DMS53 treated with DMSO at 0.1 percent for 48 hours (cell line): Measurements from ENCODE around the gene STAT5A.
"Not testable (repeated sequence)": the region's sequence is repeated elsewhere in the genome, so short reads cannot be mapped to it uniquely, and the experiment has no call there.

Source experiments
- DNase-seq: peaks from one replicate; lab custom pipeline; 2025; ENCODE audit not compliant: unreplicated experiment; lab: John Stamatoyannopoulos, UW

STAT5A gene

DNA sequence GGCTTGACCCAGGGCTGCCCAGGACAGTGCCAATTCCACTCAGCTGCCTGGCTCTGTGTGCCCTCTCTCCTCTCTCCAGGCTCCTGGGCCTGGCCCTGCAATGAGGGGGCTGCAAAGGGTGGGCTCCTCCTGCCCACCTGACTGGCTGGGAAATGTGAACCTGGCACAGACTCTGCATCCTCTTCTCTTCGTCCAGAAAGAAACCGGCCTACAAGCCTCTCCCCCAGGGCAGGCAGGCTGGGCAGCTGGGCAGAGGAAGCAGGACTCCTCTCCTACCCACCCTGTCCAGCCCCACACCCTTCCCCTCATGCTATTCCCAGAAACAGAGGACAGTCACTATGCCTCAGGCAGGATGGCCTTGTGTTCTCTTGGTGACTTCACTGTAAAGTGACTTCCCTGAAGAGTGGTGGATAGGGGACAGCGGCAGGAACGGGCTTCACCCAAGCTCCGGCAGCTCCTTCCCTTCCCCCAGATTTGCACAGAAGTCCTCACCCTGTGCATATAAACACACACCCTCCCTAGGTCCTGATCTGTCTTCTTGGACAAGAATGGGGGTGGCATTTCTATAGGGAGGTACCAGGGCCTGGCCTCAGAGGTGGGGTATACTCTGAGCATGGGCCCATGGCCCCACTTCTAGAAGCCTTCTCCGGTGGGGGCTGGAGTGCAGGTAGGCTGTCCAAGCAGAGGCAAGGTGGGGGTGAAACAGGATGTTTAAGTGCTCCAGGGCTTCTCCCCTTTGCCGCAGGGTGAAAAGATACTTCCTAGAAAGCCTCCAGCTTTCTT is 4.9 kb upstream of the STAT5A start:
- no peak for DNase-seq

DNA sequence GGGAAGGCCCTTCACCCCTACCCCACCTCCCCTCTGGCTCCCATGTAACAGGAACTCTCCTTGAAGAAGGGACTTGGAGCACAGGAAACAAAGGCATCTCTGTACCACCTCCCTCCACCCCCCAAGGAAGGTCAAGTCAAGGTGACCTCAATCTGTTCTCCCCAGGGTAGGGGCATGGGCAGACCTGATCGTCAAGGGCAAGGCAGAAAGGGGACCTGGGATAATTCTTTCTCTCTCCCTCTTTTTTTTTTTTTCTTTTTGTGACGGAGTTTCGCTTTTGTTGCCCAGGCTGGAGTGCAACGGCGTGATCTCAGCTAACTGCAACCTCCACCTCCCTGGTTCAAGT is 4.3 kb upstream of the STAT5A start:
- DNase-seq = no peak

DNA sequence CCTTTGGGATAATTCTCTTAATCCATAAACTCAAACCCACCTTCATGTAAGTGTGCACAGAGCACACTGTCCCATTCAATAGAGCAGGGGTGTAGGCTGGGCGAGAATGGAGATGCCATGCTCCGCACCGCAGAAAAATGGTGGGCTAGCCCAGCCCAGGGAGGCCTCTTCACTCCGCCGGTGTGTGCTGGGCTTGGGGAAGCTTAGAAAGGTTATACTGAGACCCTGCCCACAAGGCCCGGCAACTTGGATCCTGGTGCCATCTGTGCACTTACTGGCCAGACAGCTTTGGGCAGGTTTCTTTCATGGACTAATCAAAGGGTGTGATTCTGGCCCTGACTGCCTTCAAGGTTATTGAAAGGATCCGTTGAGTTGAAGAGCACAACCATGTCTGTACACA is 3.7 kb upstream of the STAT5A start:
- no peak for DNase-seq

DNA sequence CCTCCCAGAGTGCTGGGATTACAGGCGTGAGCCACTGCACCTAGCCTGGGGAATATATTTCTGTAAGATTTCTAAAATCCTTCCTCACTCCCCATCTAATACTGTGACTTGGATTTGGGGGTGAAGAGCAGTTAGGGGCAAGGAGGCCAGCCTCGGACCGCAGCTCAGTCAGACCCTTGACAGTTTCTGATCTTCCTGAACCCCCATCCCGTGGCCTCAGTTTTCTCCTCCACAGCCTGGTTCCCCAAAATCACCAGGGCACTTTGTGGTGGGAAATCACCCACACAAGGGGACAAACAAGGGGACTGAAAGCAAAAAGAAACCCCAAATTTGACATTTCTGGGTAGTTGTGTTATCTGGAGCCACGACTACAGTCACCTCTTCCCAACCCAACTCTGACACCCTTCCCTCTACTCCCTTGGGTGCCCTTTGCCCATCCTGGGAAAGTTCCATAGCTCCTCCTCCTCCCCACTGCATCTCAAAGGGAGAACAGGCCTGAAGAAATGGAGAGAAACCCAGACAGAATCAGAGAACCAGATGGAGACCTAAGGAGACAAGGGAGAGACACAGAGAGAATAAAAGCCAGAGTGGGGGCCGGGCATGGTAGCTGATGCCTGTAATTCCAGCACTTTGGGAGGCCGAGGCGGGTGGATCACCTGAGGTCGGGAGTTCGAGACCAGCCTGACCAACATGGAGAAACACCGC is 2.8 kb upstream of the STAT5A start:
- no peak for DNase-seq

DNA sequence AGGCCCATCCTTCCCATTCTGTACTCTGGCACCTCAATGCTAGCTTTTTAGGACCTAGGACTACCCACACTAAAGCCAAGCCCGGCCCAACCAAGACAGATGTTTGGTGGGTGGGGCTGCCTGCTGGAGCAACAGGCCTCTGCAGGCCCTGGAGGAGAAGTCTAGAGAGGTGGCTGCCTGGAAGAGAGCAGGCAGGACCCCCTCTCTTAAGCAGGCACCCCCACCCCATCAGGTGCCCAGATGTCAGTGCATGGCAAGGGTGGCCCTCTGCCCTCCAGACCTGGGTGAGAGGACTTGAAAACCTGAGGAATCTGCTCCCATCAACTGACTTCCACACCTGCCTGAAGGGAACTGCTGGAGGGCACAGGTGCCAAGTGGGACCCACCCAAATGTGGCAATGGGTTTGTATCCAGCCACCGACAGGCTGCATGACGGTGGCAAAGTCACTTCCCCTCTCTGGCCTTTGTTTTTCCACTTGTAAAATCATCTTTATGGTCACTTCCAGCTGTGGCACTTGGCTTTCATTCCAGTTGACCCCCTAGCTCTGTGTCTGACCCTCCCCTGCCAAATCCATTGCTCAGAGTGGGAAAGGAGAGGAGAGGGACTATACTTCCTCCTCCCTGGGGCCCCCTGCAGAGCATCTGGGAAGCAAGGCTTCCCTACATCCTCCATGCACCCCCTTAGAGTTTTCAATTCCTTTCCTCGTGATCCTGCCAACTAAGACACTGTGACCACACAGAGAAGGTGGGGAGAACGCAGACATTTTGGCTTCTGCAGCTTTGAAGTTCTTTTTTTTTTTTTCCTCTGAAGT is 1.7 kb upstream of the STAT5A start:
- no peak for DNase-seq

DNA sequence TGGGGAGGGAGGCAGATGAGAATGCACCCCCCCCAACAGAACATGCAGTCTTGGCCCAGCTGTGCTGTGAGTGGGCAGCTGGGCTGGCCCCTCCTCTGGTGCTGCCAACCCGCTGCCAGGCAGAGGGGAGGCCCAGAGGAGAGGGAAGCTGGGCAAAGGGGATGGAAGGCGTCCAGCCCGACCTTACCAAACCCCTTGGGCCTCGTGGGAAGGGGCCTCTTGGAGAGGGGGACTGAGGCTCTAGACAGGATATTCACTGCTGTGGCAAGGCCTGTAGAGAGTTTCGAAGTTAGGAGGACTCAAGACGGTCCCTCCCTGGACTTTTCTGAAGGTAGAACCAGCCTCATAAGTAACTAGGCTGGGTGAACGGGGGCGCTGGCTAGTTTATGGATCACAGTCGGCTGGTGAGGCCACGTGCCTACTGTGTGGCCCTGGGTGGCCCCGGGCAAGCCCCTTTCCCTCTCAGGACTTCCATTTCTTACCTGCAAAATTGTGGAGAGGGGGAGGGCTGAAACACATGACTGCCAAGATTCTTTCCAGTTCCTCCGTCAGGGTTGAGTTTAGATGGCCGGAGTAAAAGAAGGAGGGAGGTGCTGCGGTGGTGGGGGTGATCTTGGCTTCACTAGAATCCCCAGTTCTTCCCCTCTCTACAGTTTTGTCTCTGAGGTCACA is 857 bp upstream of the STAT5A start:
- no peak for DNase-seq

DNA sequence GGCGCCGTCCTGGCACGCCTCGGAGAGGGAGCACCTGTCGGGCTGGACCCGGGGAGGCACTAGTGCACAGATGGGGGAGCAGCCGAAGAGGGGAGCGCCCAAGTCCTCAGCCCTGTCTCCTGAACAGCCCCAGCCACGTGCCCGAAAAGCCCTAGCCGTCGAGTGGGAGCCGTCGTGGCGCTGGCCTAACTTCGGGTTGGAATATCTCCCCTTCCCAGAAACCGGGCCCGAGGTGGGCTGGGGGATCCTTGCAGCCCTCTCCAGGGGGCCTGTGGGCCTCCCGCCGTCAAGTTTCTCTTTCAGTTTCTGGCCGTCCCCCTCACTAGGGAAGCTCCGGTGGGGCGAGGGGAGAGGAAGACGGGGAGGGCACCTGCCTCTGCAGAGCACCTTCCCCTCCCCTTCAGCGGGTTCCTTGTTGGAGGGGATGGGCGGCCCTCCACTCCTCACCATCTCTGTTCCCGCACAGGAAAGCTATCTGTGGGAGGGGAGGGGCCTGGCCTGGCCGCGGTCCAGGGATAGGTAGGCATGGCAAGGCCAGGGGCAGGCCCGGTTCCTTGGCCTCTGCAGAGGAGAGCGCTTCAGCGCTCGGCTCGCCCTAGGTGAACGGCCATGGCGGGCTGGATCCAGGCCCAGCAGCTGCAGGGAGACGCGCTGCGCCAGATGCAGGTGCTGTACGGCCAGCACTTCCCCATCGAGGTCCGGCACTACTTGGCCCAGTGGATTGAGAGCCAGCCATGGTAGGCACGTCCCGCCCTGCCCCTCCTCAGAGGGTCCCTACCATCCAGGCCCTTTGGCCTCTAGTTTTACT is 709 bp downstream of the STAT5A start:
- no peak for DNase-seq

DNA sequence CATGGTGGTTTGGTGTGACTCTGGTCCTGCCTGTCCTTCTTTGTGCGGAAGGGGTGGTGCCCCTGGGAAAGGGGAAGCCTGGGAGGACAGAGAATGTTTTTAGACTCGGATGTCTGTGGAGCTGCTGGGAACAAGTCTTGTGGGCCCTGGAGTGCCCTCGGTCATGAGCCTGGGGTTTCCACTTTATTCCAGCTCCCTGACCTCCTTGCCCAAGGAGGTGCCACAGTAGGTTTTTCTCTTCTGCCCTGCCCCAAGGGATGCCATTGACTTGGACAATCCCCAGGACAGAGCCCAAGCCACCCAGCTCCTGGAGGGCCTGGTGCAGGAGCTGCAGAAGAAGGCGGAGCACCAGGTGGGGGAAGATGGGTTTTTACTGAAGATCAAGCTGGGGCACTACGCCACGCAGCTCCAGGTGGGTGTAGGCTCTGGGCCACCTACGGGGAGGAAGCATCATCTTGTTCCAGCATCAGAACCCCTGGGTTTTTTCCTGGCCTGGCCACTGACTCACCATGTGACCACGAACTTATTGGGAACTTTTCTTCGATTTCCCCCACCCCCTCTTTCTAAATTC is 1.4 kb downstream of the STAT5A start:
- no peak for DNase-seq

DNA sequence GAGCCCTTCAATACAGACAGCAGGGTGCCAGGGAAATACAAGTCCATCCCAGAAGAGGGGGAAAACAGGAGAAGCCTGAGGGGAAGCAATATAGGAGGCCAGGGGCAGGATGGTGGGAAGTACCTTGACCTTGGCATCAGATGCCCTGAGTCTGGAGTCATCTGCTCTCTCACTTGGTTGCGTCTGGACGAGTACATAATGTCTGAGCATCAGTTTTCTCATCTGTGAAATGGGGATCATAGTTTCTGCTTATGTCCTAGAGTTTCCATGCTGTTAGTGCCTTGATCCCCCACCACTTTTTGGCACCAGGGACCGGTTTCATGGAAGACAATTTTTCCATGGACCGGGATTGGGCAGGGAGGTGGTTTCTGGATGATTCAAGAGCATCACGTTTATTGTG is 2.3 kb downstream of the STAT5A start:
- no peak for DNase-seq

DNA sequence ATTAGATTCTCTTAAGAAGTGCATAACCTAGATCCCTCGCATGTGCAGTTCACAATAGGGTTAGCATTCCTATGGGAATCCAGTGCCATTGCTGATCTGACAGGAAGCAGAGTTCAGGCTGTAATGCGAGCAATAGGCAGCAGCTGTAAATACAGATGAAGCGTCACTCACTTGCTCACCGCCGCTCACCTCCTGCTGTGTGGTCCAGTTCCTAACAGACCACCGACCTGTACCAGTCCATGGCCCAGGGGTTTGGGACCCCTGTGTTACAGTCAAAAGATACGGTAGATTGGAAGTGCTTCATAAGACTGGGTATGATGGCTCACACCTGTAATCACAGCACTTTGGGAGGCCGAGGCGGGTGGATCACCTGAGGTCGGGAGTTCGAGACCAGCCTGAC is 2.8 kb downstream of the STAT5A start:
- DNase-seq = no peak

DNA sequence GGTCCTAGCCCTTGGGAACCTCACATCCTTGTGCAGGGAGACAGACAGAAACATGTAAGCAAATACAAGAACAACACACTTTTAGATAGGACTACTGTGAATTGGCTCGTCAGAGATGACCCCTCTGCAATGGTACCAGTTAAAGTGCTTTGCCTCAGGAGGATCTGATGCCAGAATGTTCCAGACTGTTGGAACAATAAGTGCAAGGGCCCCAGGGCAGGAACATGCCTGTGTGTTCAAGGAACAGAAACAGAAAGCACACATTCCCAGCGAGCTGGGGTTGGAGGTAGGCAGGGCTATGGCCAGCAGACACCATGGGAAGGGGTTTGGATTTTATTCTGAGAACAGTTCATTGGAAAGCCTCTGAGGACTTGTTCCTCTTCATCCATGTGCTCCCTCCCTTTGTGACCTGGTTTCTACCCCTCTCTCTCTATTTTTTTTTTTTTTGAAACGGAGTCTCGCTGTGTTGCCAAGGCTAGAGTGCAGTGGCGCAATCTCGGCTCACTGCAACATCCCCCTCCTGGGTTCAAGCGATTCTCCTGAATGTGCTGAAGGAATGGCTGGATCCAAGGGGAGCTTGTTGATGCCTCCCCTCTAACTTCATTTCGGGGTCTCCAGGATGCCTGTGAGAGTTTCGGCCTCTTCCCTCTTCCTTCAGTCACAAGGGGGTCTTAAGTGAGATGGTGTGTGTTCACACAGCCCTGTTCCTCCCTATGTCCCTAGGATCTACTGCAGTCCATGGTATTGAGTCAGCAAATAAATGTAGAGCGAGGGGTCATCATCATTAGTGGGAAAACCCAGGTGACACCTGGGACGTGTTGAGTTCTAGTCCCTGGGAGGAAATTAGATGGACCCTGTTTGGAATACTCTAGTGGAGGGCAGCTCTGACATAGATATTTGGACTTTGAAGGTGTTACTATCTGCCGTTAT is 6.4 kb downstream of the STAT5A start:
- DNase-seq = no peak

DNA sequence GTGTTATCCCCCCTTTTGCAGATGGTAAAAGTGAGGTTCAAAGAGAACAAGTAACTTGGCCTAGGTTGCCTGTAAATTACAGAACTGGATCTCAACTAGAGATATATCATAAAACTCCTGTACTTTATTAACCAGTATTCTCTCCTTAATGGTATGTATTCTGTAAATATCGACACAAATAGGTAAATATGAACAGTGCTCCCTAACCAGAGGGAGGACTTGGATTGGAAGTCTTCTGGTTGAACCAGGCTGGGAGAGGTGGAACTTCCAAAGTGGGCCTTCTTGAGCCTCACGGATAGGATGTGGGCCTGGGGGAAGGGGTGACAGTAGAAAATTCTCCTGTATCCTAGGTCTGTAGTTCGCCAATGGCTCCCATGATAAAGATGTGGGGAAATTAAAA is 7.7 kb downstream of the STAT5A start:
- DNase-seq = no peak

DNA sequence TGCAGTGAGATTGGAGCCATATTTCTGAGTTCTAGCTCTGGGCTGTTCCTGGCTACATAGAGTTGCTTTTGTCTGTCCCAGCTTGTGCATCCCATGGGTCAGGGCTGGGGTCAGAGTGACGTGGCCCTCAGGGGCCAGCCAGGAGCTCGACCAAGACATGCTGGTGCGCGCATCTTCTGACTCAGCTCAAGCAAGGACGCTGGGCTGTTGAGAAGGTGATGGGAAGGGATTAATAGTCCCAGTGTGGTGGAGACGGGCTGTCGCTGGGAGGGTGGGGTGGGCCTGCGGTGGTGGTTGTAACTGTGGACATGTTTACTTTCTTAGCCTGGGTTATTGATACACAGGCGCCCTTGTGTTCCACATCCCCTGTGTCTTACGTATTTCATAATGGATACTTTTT is 9.5 kb downstream of the STAT5A start:
- not testable (repeated sequence) for DNase-seq

DNA sequence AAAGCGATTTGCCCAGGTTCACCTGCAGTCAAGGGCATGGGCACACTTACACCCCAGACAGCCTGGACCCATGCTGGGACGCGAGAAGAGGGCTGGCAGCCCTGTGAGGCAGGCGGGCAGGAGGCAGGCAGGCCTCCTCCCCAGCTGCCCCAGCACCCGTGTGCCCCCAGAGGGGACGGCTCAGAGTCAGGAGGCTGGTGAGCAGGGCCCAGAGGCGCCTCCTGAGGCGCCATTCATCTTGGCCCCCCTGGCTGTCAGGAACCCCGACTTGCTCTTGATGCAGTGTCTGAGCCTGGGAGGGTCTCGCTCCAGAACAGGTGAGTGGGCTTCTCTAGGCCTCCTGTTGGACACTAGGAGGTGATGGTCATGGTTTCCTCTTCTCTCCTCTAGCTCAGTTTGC is 11.1 kb downstream of the STAT5A start:
- DNase-seq = not testable (repeated sequence)

DNA sequence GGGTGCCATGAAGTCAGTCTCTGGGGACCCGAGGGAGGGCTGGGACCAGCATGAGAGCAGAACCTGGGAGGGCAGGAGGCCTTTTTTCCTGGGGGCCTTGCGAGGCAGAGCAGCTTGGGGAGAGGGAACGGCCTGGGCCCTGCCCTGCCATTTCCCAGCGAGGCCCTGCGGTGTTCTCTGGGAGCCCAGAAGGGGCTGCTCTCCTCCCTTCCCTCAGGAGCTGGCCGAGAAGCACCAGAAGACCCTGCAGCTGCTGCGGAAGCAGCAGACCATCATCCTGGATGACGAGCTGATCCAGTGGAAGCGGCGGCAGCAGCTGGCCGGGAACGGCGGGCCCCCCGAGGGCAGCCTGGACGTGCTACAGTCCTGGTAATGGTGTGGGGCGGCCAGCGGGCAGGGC is 11.6 kb downstream of the STAT5A start:
- not testable (repeated sequence) for DNase-seq

DNA sequence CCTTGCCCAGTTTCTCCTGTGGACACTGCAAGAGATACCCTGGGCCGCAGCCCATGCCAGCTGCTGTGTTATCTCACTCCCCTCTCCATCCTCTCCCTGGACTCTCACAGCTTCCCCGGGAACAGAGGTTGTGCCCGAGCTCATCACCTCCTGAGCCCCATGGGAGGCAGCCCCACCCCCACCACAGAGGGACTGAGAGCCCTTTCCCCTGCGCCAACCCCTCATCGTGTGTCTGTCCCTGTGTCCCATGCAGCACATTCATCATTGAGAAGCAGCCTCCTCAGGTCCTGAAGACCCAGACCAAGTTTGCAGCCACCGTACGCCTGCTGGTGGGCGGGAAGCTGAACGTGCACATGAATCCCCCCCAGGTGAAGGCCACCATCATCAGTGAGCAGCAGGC is 12.7 kb downstream of the STAT5A start:
- DNase-seq = no peak

DNA sequence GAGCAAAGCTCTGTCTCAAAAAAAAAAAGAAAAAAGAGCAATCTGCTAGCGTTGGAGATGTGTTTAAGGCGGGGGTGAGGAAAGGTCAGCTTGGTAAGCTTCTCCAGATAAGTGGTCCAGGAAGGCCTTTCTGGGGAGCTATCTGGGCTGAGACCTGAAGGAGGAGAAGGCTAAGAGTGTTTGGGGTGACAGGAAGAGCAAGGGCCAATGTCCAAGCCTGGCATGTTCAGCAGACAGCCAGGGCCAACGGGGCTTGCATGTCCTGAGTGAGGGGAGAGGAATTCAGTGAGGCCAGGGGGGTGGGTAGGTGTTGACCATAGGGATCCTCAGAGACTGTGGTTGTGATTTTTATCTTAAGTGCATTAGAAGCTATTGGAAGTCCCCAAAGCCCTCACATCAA is 15.4 kb downstream of the STAT5A start:
- DNase-seq = no peak

DNA sequence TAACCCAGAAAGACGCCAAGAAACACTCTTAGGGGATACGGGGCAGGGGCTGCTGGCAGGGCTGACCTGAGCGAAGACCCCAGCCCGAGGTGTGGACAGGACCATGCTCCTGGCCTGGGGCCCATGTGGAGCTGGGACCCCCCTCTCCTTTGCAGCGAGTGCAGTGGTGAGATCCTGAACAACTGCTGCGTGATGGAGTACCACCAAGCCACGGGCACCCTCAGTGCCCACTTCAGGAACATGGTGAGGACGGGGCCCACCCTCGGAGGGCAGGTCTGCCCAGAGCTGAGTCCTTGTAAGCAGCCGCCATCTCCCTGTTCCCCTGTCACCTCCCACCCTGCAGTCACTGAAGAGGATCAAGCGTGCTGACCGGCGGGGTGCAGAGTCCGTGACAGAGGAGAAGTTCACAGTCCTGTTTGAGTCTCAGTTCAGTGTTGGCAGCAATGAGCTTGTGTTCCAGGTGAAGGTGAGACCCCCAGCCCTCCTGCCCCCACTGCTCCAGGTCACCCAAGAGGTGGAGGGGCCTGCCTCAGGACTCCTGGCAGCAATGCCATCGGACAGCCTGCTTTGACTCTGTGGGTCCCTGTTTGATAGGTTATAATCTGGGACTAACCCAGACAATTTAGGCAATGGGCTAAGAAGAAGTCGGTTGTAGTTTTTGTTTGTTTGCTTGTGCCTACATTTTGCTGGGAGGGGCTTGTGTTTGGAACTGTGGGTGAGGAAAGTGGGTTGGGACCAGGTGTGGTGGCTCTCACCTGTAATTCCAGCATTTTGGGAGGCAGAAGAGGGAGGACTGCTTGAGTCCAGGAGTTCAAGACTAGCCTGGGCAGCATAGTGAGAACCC is 16.1 kb downstream of the STAT5A start:
- DNase-seq = no peak

DNA sequence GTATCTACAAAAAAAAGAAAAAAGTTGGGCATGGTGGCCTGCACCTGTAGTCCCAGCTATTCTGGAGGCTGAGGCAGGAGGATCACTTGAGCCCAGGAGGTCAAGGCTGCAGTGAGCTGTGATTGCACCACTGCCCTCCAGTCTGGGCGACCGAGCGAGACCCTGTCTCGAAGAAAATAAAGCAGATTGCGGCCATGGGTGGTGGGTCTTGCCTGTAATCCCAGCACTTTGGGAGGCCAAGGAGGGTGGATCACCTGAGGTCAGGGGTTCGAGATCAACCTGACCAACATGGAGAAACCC is 16.7 kb downstream of the STAT5A start:
- DNase-seq = not testable (repeated sequence)
